ENCODE data around the gene PLBD2. TPM values are rescaled to one million over a fixed set of nuclear protein-coding genes. Genes with fewer than 3 reads are reported as not detected.

Gene PLBD2
- total RNA-seq, 1 donor = 13.7 TPM

DNA sequence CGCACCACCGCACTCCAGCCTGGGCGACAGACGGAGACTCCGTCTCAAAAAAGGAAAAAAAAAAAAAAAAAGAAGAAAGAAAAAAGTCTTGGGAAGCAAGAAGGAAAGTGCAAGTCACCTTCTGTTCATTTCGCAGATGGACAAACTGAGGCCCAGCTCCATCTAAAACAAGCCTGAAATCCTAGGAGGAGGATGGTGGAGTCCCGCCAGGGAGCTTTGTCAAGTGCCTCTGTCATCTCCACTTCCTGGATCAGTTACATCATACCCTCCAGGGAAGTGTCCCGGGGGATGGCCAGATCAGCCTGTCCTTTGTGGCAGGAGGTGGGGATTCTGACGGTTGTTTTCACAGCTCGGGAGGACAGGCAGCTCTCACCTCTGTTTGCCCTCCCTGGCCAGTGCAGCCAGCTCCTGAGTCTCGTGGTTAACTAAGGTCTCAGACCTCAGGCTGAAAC lies 55.1 kb downstream of the PLBD2 start:
- DNase-seq (ENCODE audit: low read depth in 2 of 3, low spot score in 2 of 3) = no peak

DNA sequence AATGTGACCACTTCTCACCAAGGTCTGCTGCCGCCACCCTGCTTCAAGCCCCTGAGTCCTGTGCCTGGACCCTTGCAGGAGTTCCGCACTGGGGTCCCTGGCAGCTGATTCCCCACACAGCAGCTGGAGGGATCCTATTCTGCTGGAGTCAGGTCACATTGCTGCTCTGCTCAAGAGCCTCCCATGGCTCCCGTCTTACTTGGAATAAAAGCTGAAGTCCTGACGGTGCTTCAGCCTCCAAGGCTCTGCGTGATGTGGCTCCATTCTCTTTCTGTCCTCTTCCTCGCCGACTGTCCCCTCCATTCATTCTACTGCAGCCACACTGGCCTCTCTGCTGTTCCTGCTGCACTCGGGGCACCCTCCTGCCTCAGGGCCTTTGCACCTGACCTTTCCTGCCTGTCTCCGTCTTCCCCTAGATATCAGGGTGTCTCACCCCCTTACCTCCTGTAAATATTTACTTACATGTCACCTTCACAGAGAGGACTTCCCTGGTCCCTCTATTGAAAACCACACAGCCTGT lies 56.2 kb downstream of the PLBD2 start:
- DNase-seq (ENCODE audit: low read depth in 2 of 3, low spot score in 2 of 3) = no peak

DNA sequence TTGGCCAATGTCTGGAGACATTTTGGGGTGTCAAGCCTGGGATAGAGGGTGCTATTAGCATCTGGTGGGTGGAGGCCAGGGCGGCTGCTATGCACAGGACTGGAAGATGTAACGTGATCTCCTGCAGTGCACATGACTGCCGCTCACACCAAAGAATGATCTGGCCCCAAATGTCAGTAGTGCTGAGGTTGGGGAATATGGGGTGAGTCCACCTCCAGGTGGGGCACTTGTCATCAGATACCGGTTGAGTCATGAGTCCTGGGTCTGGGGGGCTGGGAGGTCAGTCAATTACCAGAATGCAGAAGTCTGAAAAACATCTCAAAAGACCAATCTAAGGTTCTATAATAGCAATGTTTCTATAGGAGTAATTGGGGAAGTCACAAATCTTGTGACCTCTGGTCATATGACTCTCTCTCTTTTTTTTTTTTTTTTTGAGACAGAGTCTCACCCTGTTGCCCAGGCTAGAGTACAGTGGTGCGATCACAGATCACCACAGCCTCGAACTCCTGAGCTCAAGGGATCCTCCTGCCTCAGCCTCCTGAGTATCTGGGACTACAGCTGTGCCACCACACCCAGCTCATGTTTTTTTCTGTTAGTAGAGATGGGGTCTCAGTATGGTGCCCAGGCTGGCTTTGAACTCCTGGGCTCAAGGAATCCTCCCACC lies 57.8 kb downstream of the PLBD2 start:
- peak in 2 of 3 donors; percentile 66 to 71 for DNase-seq (ENCODE audit: low read depth in 2 of 3, low spot score in 2 of 3)

DNA sequence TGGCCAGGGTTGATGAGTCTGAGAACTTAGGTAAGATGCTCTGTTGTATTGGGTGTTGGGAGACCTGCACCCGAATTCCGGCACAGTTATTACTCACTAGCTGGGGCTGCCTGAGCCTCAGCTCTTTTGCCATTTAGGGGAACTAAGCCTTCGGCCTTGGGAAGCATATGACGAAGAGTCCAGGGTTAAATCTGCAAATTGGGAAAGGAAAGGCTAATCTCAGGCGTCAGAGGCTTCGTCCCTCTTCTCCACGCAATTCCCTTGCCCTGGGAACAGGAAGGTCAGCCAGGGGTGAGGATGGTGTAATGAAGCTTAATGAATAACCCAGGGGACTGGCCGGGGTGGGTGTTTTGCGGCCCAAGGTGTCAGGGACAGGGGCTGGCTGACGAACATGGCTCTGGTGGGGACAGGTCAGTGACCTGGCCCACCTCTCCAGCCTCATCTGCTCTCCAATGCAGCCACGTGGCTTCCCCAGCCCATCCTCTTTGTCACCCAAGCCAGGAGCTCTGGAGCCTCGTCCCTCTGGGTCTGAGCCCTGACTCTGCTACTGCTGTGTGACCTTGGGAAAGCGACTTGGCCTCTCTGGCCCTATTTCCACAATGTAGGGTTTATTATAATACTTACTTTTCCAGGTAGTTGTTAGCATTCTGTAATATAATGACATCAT lies 60.0 kb downstream of the PLBD2 start:
- DNase-seq (ENCODE audit: low read depth in 2 of 3, low spot score in 2 of 3) = no peak

DNA sequence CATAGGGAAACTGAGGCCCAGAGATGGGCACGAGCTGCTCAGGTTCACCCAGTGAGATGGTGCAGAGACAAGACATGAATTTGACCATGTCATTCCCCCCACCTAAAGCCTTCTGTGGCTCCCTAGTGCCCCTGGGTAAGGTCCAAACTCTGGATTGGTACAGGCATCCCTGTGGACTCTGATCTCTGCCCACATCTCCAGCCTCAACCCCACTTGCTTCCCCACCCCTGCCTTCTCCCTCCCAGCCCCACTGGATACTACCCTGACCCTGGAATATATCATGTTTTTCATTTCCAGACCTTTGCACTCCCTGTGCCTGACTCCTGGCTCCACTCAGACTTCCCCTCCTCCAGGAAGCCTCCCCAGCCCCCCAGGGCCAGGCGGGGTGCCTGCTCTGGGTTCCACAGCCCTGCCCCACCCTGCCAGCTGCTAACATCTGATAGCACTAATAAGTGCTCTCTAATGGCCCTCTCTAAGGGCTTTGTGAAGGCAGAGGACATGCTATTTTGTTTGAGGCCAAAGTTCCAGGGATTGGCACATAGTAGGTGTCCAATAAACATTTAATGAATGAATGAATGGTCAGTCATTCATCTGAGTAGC lies 62.7 kb downstream of the PLBD2 start:
- no peak for DNase-seq (ENCODE audit: low read depth in 2 of 3, low spot score in 2 of 3)

DNA sequence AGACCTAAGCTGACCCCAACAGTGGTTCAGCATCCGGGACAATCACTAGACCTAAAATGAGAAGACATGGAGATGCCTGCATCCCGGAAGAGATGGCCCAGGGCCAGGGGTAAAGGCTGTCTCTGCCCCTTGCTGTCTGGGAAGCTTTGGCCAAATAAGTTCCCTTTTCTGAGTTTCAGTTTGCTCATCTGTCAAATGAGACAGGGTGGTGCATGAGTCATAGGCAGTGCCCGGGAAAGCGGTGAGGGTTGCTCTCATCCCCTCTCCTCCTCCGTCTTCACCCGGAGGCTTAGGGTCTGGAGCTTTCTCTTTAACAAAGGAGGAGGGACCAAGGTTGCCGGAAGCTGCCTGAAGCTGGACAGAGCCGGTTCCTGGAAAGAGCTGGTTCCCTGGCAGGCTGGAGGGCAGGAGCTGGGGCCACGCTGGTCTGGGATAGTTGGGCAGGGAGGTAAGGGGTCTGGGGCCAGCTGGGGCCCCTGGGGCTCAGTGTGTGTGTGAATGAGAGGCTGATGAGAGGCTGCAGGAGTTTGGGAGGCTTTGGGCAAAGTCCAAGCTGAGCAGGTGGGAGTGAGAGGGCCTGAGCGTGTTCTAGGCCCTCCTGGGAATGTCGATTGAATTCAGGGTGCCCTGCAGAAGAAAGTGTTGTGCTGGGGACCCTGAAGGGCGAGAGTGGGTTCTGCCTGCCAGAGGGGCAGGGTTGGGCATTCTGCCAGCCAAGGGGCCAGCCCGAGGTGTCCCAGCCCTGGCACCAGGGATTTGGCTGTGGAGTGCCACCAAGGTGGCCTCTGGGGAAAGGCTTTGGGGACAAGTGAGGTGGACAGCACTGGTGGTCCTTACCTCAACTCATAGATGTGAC lies 63.9 kb downstream of the PLBD2 start, which contains the start of gene SDSL:
TSS of gene SDSL (plus strand) at position 351 of the 856 bp plus-strand sequence. CDS start 5,603 bp downstream, outside the sequence.
- DNase-seq (ENCODE audit: low read depth in 2 of 3, low spot score in 2 of 3) = peak in 2 of 3 donors; percentile 87 to 88

DNA sequence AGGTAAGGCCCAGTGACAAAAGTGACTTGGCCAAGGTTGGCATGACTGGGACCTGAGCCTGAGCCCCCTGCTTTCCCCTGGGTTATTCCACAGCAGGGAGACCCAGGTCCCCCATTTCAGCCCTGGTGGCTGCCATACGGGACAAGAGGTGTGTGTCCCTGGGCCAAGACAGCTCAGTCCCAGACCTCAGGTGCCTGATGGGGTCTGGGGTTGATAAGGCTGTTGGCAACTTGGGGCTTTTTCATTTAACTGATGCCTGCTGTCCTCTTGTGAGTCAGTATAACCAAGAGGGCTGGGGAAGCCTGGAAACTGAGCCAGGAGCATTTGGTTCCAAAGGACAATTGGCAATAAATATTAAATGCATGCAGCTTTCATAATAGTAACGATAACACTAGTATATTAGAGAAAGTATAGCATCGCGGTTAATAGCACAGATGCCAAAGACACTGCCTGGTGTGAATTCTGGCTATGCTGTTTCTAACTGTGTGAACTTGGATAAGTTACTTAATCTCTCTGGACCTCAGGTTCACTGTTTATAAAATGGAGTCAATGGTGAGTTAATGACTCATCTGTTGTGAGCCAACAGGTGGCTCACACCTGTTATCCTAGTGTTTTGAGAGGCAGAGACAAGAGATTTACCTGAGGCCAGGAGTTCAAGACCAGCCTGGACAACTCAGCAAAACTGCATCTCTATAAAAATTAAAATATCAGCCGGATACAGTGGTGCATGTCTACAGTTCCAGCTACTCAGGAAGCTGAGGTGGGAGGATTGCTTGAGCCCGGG lies 64.7 kb downstream of the PLBD2 start:
- DNase-seq (ENCODE audit: low read depth in 2 of 3, low spot score in 2 of 3) = no peak

DNA sequence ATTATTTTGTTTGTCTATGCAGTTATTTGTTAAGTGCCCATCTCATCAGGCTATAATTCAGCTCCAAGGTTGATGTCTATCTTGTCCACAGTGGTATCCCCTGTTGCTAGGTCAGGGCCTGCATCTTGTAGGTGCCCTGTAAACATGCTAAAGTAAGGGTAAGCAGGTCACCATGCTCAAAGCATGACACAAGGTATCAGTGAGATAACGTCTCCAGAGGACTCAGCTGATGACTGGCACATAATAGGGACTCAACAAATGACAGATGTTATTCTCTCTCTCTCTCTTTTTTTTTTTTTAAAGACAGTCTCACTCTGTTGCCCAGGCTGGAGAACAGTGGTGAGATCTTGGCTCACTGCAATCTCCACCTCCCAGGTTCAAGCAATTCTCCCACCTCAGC lies 66.1 kb downstream of the PLBD2 start:
- no peak for DNase-seq (ENCODE audit: low read depth in 2 of 3, low spot score in 2 of 3)

DNA sequence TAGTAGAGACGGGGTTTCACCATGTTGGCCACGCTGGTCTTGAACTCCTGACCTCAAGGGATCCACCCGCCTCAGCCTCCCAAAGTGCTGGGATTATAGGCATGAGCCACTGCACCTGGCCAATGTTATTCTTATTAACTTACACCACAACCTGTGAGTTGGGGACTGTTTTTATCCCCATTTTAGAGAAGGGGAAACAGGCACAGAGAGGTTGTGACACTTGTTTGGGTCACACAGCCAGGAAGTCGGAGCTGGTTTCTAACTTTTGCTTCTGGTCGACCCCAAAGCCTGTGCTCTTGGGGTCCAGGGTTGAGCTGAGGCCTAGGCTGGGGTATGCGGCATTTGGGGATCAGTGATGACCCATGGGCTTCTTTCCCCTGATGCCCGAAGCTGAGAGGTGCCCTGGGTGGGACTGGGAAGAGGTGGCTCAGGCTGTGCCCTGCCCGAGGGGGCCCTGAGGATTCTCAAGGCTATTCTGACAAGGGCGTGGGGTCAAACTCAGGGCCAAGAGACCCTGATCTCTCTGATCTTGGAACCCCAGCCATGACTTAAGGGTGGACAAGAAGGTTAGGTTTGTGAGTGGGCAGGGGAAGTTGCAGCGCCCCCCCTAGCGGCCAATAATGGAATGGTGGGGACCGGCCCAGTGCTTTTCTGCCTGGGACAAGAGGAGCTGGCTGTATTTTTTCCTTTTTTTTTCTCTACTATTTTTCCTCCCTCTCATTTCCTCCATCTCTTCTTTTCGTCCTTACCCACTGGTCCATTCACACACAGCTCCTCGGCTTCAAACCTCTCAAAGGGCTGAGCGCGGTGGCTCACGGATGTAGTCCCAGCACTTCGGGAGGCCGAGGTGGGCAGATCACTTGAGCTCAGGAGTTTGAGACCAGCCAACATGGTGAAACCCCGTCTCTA lies 66.8 kb downstream of the PLBD2 start:
- DNase-seq (ENCODE audit: low read depth in 2 of 3, low spot score in 2 of 3) = peak; percentile 13 to 59 (median 36)

DNA sequence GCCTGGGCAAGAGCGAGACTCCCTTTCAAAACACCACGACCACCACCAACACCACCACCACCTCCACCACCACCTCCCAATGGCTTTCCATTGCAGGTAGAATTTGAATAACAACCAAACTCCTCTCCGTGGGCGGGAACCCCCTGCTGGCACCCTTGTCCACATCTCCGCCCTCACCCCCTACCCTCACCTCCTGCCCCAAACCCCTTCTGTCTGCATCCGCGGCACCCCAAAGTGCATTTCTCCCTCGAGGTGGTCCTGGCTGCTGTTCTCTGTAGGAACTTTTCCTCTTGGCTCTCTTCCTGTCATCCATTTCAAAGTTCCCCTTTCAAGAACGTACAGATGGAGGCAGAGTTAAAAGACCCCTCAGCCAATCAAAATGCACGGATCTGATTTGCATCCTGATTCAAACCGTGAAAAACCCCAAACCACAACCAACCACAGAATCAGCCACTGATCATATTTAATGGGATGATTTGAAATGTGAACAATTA lies 67.6 kb downstream of the PLBD2 start:
- DNase-seq (ENCODE audit: low read depth in 2 of 3, low spot score in 2 of 3) = no peak

DNA sequence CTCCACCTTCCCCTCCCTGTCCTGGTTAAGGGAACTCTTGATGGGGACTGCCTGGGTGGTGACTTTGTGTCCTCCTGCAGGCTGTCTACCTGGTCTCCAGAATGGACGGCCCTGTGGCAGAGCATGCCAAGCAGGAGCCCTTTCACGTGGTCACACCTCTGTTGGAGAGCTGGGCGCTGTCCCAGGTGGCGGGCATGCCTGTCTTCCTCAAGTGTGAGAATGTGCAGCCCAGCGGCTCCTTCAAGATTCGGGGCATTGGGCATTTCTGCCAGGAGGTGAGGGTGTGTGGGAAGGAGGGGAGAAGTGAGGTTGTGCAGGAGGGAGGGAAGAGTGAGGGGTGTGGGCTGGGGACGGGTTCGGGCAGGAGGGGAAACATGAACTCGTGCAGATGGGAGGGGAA lies 69.5 kb downstream of the PLBD2 start:
- DNase-seq (ENCODE audit: low read depth in 2 of 3, low spot score in 2 of 3) = no peak

DNA sequence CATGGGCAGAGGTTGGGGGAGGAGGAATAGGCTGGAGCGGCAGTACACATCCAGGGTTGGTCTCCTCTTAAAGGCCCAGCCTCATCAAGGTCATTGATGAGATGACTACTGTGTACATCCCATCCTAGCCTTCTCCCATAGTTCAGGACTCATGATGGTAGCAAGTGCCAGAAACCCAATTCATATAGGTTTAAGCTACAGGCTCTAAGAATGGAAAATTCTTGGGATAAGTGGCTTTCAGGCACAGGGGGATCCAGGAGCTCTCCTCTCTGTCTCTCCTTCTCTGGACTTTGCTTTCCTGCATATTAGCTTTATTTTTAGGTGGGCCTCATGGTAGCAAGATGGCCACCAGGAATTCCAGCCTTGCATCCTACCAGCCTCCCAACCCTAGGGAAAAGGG lies 70.1 kb downstream of the PLBD2 start:
- no peak for DNase-seq (ENCODE audit: low read depth in 2 of 3, low spot score in 2 of 3)

DNA sequence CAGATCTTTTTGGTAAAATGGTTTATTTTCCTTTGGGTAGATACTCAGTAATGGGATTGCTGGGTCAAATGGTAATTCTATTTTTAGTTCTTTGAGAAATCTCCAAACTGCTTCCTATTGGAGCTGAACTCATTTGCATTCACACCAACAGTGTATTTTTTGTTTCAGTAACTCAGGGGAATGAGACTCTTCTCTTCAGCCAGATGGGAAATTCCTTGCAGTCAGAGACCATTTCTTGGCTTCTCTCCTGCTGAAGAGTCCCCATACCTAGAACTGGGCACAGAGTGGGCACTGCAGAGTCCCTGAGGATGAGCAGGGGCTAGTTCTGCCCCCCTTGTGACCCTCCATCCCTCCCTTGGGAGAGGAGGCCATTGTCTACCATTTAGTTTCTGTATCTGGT lies 74.6 kb downstream of the PLBD2 start:
- DNase-seq (ENCODE audit: low read depth in 2 of 3, low spot score in 2 of 3) = no peak

DNA sequence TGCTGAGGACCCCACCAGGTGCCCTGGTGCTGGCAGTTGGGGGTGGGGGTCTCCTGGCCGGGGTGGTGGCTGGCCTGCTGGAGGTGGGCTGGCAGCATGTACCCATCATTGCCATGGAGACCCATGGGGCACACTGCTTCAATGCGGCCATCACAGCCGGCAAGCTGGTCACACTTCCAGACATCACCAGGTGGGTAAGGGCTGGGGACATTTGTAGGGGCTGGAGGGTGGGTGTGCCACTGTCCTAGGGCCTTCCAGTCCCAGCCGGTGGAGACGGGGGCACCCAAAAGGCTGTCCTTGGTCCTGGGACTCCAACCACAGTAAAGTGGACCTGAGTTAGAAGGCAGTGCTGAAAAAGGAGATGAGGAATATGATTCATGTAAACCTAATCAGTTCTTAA lies 77.0 kb downstream of the PLBD2 start:
- no peak for DNase-seq (ENCODE audit: low read depth in 2 of 3, low spot score in 2 of 3)

DNA sequence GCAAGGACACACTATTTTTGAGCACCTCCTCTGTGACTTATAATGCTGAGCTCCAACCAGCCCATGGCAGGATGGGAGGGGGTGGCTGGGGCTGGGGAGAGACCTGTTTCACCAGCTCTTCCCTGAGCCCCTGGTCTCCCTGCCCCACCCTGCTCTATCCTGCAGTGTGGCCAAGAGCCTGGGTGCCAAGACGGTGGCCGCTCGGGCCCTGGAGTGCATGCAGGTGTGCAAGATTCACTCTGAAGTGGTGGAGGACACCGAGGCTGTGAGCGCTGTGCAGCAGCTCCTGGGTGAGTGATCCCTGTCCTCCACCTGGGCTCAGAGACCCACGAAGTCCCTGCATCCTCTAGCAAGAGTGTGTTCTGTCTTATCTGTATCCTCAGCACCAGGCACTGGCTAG lies 78.2 kb downstream of the PLBD2 start:
- DNase-seq (ENCODE audit: low read depth in 2 of 3, low spot score in 2 of 3) = no peak

DNA sequence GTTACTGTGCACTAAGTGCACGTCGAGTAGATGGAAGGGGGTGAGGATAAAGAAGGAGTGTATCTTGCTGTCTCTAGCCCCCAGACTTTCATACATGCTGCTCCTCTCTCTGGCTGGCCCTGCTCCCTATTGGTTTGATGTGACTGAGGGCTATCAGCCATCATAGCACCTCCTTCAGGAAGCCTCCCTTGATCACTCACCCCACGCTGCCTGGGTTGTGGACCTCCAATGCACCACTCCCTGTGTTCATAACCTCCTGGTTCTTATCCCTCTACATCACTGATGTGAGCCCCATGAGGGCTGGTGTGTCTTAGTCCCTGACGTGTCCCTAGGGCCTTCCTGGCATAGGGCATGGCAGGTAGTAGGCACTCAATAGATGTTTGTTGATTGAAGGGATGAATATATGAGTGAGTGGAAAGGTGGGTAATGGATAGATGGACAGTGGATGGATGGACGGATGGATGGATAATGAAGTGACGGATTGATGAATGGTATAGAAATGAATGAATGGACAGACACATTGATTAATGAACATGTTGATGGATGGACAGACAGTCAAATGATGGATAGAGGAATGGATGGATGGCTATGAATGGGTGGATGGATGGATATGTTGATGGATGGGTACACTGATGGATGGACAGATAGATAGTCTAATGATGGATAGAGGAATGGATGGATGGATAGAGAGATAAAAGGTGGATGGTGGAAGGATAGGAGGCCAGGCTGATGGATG lies 78.8 kb downstream of the PLBD2 start:
- no peak for DNase-seq (ENCODE audit: low read depth in 2 of 3, low spot score in 2 of 3)

DNA sequence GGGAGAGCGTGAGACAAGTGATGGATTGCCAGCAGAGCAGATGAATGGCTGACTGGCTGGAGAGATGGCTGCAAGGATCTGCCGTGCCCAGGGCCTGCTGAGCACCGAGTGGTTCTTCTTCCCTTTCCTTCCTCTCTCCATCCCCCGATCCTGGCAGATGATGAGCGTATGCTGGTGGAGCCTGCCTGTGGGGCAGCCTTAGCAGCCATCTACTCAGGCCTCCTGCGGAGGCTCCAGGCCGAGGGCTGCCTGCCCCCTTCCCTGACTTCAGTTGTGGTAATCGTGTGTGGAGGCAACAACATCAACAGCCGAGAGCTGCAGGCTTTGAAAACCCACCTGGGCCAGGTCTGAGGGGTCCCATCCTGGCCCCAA lies 79.3 kb downstream of the PLBD2 start:
- DNase-seq (ENCODE audit: low read depth in 2 of 3, low spot score in 2 of 3) = no peak

Data from hematopoietic multipotent progenitor cell (in vitro differentiated cells).